PC-3 (cell line): ENCODE data around the gene NPAS2.

ENCODE experiments used
- EZH2 ChIP-seq: fragments of 300-600 bp; sonication (generic); IDR thresholded peaks from one replicate; pipeline ENCODE4 v1.6.1; 2017; ENCODE audit warnings: antibody characterized with exemption, mild to moderate bottlenecking, low read length; ENCODE audit not compliant: unreplicated experiment
- EZH2phosphoT487 ChIP-seq: fragments of 300-600 bp; sonication (generic); IDR thresholded peaks from 2 replicates; pipeline ENCODE4 v1.6.1; 2018; ENCODE audit warnings: mild to moderate bottlenecking, antibody characterized with exemption, low read length, borderline replicate concordance
- TF ChIP-seq, protein P1 (sequence below): fragments of 300-600 bp; sonication (generic); conservative IDR thresholded peaks from 2 replicates; pipeline ENCODE4 v1.5.1; 2017; ENCODE audit warnings: antibody characterized with exemption, low read depth, mild to moderate bottlenecking, low read length

- TF ChIP-seq, protein P1, sequence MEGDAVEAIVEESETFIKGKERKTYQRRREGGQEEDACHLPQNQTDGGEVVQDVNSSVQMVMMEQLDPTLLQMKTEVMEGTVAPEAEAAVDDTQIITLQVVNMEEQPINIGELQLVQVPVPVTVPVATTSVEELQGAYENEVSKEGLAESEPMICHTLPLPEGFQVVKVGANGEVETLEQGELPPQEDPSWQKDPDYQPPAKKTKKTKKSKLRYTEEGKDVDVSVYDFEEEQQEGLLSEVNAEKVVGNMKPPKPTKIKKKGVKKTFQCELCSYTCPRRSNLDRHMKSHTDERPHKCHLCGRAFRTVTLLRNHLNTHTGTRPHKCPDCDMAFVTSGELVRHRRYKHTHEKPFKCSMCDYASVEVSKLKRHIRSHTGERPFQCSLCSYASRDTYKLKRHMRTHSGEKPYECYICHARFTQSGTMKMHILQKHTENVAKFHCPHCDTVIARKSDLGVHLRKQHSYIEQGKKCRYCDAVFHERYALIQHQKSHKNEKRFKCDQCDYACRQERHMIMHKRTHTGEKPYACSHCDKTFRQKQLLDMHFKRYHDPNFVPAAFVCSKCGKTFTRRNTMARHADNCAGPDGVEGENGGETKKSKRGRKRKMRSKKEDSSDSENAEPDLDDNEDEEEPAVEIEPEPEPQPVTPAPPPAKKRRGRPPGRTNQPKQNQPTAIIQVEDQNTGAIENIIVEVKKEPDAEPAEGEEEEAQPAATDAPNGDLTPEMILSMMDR, result no peak
- TF ChIP-seq EZH2 (no peak), EZH2phosphoT487 (no peak)
Observed at GRCh38 chr2:100955226-100955625, 135.3 kb downstream of the NPAS2 start.
